ENCODE data around the gene PRKD1. TPM values are rescaled to one million over a fixed set of nuclear protein-coding genes. Genes with fewer than 3 reads are reported as not detected.
A peak's percentile ranks its signal among the peaks of the same experiment; 100 is the strongest.

PRKD1 gene
- total RNA-seq, 1 donor from 2014 or later, result 0.53 TPM

DNA sequence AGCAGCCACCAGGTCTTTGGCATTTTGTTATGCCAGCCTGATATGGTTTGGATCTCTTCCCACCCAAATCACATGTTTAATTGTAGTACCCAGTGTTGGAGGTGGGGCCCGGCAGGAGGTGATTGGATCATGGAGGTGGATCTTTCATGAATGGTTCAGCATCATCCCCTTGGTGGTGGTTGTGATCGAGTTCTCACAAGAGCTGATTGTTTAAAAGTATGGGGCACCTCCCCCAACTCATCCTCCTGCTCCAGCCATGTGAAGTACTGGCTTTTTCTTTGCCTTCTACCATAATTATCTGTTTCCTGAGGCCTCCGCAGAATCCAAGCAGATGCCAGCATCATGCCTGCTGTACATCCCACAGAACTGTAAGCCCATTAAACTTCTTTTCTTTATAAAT is 12.8 kb upstream of the PRKD1 start:
- FAIRE-seq (no peak), DNase-seq (ENCODE audit: low read depth) (no peak)
- H3K27me3 ChIP-seq (ENCODE audit: control insufficient read depth, insufficient read depth, low read length), result no peaks in the 10 kb centered on the region
- no peaks in the 10 kb centered on the region for H3K36me3 ChIP-seq (ENCODE audit: control insufficient read depth, insufficient read depth, low read length)
- no peak for TF ChIP-seq CTCF (IDR thresholded peaks at IDR 0.05; ENCODE audit: insufficient read depth, low read length, severe bottlenecking)
- no peak overlapping the region for H3K4me3 ChIP-seq (ENCODE audit: low read depth, low read length)

- no peaks in the 10 kb centered on the region for H3K36me3 ChIP-seq (ENCODE audit: control insufficient read depth, insufficient read depth, low read length)
- TF ChIP-seq CTCF (IDR thresholded peaks at IDR 0.05; ENCODE audit: insufficient read depth, low read length, severe bottlenecking), result no peak
- H3K4me3 ChIP-seq (ENCODE audit: low read depth, low read length), result no peak overlapping the region
- DNase-seq (ENCODE audit: low read depth) (peak; percentile 76), FAIRE-seq (no peak)
- no peaks in the 10 kb centered on the region for H3K27me3 ChIP-seq (ENCODE audit: control insufficient read depth, insufficient read depth, low read length)
Measured at GRCh38 chr14:29937116-29937515, 9.5 kb upstream of the PRKD1 start.

DNA sequence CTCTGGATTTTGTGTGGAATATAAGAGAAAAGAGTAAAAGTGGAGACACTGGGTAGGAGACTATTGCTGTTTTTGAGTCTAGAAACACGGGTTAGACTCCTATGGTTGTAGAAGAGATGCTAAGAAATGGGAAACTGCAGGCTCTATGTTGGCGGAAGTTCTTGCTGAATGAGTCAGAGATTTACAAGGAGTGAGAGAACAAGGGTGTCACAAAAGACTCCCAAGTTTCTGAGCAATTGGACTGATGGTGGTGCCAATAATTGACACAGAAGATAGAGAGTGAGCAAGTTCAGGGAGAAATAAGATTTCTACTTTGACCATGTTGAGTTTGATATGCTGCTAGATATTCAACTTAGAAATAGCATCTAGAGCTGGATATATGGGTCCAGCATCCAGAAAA is 2.6 kb upstream of the PRKD1 start:
- Histone ChIP-seq H3K4me3 (ENCODE audit: low read depth, low read length) (no peak overlapping the region), H3K27me3 (ENCODE audit: control insufficient read depth, insufficient read depth, low read length) (no peaks in the 10 kb centered on the region), H3K36me3 (ENCODE audit: control insufficient read depth, insufficient read depth, low read length) (no peaks in the 10 kb centered on the region)
- DNase-seq (ENCODE audit: low read depth), result peak; percentile 50
- TF ChIP-seq CTCF (IDR thresholded peaks at IDR 0.05; ENCODE audit: insufficient read depth, low read length, severe bottlenecking), result no peak
- FAIRE-seq, result no peak

GRCh38 chr14:29928117-29928640 is 532 bp upstream of the PRKD1 start:
- FAIRE-seq, result no peak
- TF ChIP-seq CTCF (IDR thresholded peaks at IDR 0.05; ENCODE audit: insufficient read depth, low read length, severe bottlenecking), result no peak
- H3K4me3 ChIP-seq (ENCODE audit: low read depth, low read length), result peak overlapping the region; percentile 60
- no peak for DNase-seq (ENCODE audit: low read depth)
- no peaks in the 10 kb centered on the region for H3K27me3 ChIP-seq (ENCODE audit: control insufficient read depth, insufficient read depth, low read length)
- H3K36me3 ChIP-seq (ENCODE audit: control insufficient read depth, insufficient read depth, low read length), result no peaks in the 10 kb centered on the region

DNA sequence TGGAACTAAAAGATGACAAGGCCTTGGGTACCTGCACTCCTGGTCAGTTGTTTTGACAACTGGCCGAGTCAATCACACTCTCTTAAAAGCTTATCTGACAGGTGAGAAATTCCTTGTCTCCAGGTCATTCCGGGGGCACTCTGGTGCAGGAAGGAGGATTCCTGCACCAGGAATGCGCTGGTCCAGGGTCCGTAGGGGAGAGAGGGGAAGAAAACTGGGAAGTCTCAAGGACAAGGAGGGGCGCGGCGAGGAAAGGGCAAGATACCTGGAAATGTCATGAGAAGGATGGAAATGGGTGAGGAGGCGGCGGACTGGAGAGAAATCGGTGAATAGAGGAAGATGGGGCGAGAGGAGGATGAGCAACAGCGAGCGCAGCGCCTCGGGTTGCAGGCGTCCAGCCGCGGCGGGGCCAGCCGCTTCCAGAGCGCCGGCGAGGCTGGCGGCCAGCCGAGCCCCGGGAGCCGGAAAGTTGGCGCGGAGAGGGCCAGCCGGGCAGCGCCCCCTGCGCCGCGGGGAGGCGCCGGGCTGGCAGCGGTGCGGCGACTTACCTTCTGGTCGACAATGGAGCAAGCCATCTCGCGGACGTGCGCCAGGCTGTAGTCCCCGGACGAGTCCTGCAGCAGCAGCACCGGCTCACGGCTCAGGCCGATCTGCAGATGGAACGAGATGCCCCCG is 809 bp downstream of the PRKD1 start:
- FAIRE-seq (no peak), DNase-seq (ENCODE audit: low read depth) (no peak)
- peak; percentile 37 for TF ChIP-seq CTCF (IDR thresholded peaks at IDR 0.05; ENCODE audit: insufficient read depth, low read length, severe bottlenecking)
- Histone ChIP-seq H3K36me3 (ENCODE audit: control insufficient read depth, insufficient read depth, low read length) (no peaks in the 10 kb centered on the region), H3K27me3 (ENCODE audit: control insufficient read depth, insufficient read depth, low read length) (no peaks in the 10 kb centered on the region), H3K4me3 (ENCODE audit: low read depth, low read length) (peak overlapping the region; percentile 60)

GRCh38 chr14:29926228-29926627 is 1.4 kb downstream of the PRKD1 start:
- TF ChIP-seq CTCF (IDR thresholded peaks at IDR 0.05; ENCODE audit: insufficient read depth, low read length, severe bottlenecking), result no peak
- FAIRE-seq, result no peak
- H3K36me3 ChIP-seq (ENCODE audit: control insufficient read depth, insufficient read depth, low read length), result no peaks in the 10 kb centered on the region
- H3K27me3 ChIP-seq (ENCODE audit: control insufficient read depth, insufficient read depth, low read length), result no peaks in the 10 kb centered on the region
- no peak for DNase-seq (ENCODE audit: low read depth)
- peak overlapping the region; percentile 60 for H3K4me3 ChIP-seq (ENCODE audit: low read depth, low read length)
